Measurements from ENCODE around the gene ARL3.
"Not testable (repeated sequence)": the region's sequence is repeated elsewhere in the genome, so short reads cannot be mapped to it uniquely, and the experiment has no call there.

ARL3 gene

GRCh38 chr10:102721954-102722353 is 7.8 kb upstream of the ARL3 start:
- no peak for TF ChIP-seq CTCF (IDR thresholded peaks at IDR 0.05; ENCODE audit: low read depth, low read length)
- no peak overlapping the region for H3K4me3 ChIP-seq (ENCODE audit: low read depth, low read length)

DNA sequence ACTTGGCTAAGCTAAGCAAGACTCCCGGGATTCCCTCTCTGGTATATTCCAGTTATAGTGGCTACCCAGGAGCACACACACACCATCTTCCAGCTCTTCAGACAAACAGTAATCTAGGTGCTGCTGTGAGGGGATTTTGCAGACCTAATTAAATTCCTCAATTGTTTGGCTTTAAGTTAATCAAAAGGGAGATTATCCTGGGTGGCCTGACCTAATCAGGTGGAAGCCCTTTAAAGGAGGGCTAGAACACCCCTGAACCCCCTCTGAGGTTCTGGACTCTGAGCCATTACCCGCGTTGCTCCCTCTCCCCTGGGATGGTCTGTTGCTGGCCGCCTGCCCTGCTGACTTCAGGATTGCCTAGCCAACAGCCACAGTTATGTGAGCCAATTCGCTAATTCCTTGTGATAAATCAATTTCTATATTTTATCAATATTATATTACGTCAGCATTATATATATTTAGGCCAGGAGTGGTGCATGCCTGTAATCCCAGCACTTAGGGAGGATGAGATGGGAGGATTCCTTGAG is 6.6 kb upstream of the ARL3 start:
- TF ChIP-seq CTCF (IDR thresholded peaks at IDR 0.05; ENCODE audit: low read depth, low read length), result no peak
- H3K4me3 ChIP-seq (ENCODE audit: low read depth, low read length), result no peak overlapping the region

DNA sequence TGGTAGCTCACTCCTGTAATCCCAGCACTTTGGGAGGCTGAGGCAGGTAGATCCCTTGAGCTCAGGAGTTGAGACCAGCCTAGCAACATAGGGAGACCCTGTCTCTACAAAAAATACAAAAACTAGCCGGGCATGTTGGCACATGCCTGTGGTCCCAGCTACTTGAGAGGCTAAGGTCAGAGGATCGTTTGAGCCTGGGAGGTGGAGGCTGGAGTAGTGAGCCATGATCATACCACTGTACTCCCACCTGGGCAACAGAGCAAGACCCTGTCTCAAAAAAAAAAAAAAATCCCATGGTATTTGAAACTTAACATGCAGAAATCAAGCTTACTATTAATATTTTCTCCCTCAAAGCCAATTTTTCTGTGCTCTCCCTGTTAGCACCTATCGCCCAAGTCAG is 6.1 kb upstream of the ARL3 start:
- no peak overlapping the region for H3K4me3 ChIP-seq (ENCODE audit: low read depth, low read length)
- TF ChIP-seq CTCF (IDR thresholded peaks at IDR 0.05; ENCODE audit: low read depth, low read length), result no peak

- no peak for TF ChIP-seq CTCF (IDR thresholded peaks at IDR 0.05; ENCODE audit: low read depth, low read length)
- no peak overlapping the region for H3K4me3 ChIP-seq (ENCODE audit: low read depth, low read length)
Measured at GRCh38 chr10:102718220-102718619, 4.0 kb upstream of the ARL3 start.

- H3K4me3 ChIP-seq (ENCODE audit: low read depth, low read length), result not testable (repeated sequence)
Measured at GRCh38 chr10:102716900-102717565, 2.8 kb upstream of the ARL3 start.

GRCh38 chr10:102715880-102716279 is 1.7 kb upstream of the ARL3 start:
- no peak overlapping the region for H3K4me3 ChIP-seq (ENCODE audit: low read depth, low read length)
- no peak for TF ChIP-seq CTCF (IDR thresholded peaks at IDR 0.05; ENCODE audit: low read depth, low read length)

GRCh38 chr10:102714621-102715455 is 641 bp upstream of the ARL3 start, which contains the start of gene SFXN2:
Gene SFXN2, plus strand, starts transcription at chr10:102714636. Its CDS starts 12,001 bp downstream, at chr10:102726637.
- TF ChIP-seq CTCF (IDR thresholded peaks at IDR 0.05; ENCODE audit: low read depth, low read length), result no peak
- H3K4me3 ChIP-seq (ENCODE audit: low read depth, low read length), result peak within 1 kb of the TSS; percentile 89
